Keratinocyte (primary cell): ENCODE data around the gene PNMA6F.

ENCODE experiments used
- EZH2 ChIP-seq: IDR thresholded peaks from one replicate; pipeline ENCODE4 v1.6.1; 2012; ENCODE audit warnings: inconsistent platforms, mild to moderate bottlenecking, low read length, moderate library complexity
- TF ChIP-seq, protein P1 (sequence below), 3 experiments: IDR thresholded peaks in 1 of 3; conservative IDR thresholded peaks in 1 of 3; optimal IDR thresholded peaks in 1 of 3; 2 replicates in 2 of 3; 3 replicates in 1 of 3; pipeline versions ENCODE3 to v1.5.1; 2011; ENCODE audit warnings: low read length in 3 of 3, mild to moderate bottlenecking in 3 of 3, moderate library complexity in 2 of 3, control low read depth in 1 of 3, inconsistent platforms in 1 of 3; ENCODE audit not compliant: insufficient read depth in 2 of 3; ENCODE audit errors: extremely low read depth in 1 of 3

DNA sequence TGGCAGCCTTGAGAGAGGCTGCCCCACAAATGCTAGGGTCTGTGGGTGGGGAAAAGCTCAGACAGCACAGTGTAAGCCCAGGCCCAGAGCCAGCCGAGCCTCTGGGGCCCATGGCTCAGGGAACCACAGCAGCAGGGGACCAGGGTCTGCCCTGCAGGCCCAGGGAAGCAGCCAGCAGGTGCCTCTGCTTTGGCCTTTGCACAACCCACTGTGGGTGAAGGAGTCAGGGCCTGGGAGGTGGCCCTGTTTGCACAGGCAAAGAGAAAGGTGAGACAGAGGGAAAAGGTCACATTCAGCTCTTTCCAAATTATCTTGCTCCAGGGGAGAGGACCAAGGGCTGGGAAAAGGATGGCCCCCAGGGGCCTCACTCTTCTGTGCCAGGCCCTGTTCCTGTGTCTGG lies 8.7 kb downstream of the PNMA6F start:
- TF ChIP-seq, protein P1, sequence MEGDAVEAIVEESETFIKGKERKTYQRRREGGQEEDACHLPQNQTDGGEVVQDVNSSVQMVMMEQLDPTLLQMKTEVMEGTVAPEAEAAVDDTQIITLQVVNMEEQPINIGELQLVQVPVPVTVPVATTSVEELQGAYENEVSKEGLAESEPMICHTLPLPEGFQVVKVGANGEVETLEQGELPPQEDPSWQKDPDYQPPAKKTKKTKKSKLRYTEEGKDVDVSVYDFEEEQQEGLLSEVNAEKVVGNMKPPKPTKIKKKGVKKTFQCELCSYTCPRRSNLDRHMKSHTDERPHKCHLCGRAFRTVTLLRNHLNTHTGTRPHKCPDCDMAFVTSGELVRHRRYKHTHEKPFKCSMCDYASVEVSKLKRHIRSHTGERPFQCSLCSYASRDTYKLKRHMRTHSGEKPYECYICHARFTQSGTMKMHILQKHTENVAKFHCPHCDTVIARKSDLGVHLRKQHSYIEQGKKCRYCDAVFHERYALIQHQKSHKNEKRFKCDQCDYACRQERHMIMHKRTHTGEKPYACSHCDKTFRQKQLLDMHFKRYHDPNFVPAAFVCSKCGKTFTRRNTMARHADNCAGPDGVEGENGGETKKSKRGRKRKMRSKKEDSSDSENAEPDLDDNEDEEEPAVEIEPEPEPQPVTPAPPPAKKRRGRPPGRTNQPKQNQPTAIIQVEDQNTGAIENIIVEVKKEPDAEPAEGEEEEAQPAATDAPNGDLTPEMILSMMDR (optimal IDR thresholded peaks at IDR 0.05 in 1 of 3, IDR thresholded peaks at IDR 0.05 in 1 of 3, conservative IDR thresholded peaks at IDR 0.05 in 1 of 3; ENCODE audit: extremely low read depth in 1 of 3, insufficient read depth in 2 of 3, low read length in 3 of 3), result no peak
- no peak for TF ChIP-seq EZH2
